Purkinje cell (primary cell): ENCODE measurements around the gene SEPHS2. TPM values are rescaled to one million over a fixed set of nuclear protein-coding genes. Genes with fewer than 3 reads are reported as not detected.

ENCODE experiments used
- polyA plus RNA-seq: library from polyadenylated mRNA; unstranded; fragments of >200 nt; fragmentation: Nextera tagmentation; gene quantifications from 2 replicates; pipeline ENCODE4 v1.2.1, GENCODE V29; 2014

Gene SEPHS2, protein sequence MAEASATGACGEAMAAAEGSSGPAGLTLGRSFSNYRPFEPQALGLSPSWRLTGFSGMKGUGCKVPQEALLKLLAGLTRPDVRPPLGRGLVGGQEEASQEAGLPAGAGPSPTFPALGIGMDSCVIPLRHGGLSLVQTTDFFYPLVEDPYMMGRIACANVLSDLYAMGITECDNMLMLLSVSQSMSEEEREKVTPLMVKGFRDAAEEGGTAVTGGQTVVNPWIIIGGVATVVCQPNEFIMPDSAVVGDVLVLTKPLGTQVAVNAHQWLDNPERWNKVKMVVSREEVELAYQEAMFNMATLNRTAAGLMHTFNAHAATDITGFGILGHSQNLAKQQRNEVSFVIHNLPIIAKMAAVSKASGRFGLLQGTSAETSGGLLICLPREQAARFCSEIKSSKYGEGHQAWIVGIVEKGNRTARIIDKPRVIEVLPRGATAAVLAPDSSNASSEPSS
- polyA plus RNA-seq, result 24.3 and 24.4 TPM in 2 replicates

DNA sequence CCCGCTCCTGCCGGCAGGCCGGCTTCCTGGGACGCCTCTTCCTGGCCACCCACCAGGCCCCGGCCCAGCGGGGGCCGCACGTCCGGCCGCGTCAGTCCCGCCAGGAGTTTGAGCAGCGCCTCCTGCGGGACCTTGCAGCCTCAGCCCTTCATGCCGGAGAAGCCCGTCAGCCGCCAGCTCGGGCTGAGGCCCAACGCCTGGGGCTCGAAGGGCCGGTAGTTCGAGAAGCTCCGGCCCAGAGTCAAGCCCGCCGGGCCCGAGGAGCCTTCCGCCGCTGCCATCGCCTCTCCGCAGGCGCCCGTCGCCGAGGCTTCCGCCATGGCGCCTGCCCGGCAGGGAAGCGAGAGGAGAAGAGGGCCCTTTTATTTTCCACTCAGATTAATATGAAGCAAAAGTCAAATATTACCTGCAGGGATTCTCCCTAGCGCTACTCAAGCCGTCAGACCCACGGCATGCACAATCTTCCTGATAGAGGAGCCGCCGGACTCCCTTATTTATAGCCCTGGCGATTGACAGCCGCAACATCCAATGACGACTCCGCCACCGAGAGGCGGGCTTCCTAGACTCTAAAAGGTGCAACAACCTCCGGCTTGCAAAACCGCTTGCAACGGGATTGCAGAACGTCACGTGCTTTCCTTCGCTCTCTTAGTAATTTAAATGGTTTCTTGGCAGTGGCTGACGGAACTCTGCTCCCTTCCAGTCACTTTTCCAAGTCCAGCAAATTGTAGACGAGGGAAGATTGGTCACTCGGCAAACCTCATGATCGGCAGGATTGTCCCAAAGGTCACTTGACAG is at the start of gene SEPHS2:
TSS of gene SEPHS2 (minus strand) at position 467 of the 795 bp plus-strand sequence. CDS start at position 320, 147 bp downstream.

DNA sequence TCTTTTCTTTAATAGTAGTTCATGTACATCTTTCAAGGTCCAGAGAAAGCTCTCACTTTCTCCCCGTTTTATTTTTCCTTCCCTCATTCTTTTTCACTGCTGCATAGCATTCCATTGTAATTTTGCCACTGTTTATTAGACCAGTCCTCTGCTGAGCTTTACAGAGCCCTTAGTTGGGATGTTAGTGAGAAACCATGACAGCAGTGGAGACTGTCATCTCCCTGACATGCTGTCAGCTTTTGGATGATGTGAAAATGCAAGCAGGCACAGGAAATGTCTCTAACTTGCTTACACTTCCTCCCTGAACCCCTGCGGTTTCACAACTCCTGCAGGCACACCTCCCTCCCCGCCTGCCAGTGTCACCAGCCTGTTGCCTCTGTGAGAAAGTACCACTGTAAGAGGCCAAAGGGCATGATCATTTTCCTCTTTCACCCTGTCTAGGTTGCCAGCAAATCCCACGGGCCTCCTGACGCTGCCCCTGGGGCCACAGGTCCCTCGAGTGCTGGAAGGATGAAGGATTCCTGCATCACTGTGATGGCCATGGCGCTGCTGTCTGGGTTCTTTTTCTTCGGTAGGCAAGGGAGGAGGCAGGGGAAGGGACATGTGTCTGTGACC is 26.8 kb upstream of the SEPHS2 start, which contains the start of gene ITGAL:
TSS of gene ITGAL (plus strand) at position 415 of the 615 bp plus-strand sequence. CDS start at position 511, 96 bp downstream.

DNA sequence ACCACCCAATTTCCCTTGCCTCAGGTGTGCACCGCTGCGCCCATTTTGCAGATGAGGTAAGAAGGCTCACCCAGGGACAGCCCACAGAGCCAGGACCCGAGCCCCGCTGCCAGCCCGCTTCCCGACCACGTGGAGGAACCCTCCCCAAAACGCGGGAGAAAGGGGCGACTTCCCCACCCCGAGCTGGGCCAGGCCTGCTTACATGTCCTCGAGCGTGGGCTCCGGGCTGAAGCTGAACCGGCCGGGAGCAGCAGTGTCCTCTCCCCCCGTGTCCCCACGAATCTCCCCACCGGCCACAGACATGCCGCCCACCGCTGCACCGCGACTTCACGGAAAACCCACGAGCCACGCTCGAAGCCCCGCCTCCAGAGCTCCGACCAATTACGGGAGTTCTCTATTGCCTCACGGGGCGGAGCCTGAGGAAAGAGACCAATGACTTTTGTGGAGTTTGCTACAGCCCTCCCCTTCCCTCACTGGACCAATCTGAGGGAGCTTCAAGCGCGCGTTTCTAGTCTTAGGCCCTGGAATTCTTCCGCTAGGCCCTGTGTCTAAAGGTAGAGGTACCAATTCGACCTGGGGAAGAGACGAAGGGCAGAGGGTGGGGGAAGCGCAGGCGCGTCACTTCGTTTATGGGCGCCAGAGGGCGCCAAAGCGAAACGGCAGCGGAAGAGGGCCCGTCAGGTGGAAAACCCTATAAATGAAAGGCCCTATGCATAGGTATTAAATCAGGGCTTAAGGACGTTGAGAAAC is 15.8 kb downstream of the SEPHS2 start, which contains the start of gene DCTPP1:
TSS of gene DCTPP1 (minus strand) at position 353 of the 750 bp plus-strand sequence. CDS start at position 303, 50 bp downstream.

DNA sequence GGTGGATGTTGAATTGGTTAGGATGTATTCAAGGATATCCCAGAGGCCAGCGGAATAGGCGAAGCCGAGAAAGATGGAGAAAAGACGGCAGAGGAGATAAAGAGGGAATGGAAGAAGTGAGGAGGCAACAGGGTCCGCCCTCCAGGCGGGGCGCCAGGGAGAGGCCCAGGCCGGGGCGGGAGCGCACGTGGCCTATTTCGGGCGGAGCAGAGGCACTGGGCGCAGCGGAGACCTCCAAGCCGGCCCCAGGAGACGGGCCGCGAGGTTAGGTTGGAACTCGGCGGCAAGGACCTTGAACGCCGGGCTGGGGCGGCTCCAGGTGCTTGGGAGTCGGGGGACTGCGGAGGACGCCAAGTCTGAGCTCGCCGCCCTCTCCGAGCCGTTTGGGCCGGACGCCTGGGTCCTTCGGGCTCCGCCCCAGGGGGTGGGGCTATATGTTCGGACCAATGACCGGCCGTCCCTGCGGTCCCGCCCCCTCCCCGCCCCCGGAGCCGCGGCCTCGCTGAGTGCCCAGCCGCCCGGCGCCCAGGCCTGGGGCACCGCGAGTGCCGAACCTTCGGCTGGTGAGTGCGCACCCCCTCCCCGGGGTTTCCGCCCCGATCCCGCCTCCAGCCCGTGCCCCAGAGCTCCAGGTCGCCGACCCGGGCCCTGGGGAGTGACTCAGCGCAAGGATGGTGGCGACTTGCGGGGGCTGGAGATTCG is 38.4 kb downstream of the SEPHS2 start, which contains the start of gene ZNF771:
TSS of gene ZNF771 (plus strand) at position 505 of the 702 bp plus-strand sequence. CDS start 448 bp downstream, outside the sequence.

DNA sequence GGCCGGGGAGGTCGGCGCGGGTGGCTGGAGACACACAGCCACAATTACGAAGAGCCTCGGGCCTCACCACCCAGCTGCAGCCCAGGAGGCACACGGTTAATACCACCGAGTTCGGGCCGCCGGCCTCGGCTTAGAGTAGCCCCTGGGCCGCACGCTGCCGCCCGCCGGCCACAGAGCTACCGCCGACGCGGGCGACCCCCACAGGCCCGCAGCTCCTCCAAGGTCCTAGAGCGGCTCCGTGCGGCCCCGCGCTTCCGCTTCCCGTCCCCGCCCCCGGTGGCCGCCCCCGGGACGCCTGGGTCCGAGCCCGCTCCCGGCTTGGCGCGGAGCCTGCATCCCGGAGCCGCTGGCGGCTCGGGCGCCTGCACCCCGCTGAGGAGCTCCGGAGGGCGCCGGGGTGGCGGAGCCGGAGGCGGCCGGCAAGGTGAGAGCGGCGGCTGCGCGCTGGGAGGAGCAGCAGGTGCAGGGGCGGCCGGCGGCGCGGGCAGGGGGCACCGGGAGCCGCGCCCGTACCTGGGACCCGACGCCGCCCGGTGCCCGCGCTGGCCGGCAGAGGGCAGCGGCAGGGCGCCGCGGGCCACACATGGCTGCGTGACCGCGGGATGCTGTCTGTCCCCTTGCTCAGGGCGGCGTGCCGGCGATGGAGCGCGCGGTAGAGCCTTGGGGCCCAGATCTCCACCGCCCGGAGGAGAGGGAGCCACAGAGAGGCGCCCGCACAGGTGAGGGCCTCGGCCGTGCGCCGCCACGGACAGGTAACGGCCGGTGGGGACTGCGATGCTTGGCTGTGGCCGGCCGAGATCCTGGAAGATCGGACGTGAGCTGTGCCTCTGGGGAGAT is 50.3 kb downstream of the SEPHS2 start, which contains the start of gene ZNF48:
TSS of gene ZNF48 (plus strand) at position 266 of the 837 bp plus-strand sequence. CDS start at position 641, 375 bp downstream.

Other genes with a start within 250 kb of the SEPHS2 start
- 19.6 and 21.3 TPM in 2 replicates for gene SULT1A3, start 246.6 kb downstream of the SEPHS2 start, polyA plus RNA-seq
- gene NPIPB13, start 197.4 kb downstream of the SEPHS2 start, polyA plus RNA-seq, result 0.17 and 0.21 TPM in 2 replicates
- gene CD2BP2, start 90.6 kb downstream of the SEPHS2 start, polyA plus RNA-seq, result 8.0 and 11.0 TPM in 2 replicates
- 4.2 and 5.3 TPM in 2 replicates for gene TBC1D10B, start 75.4 kb downstream of the SEPHS2 start, polyA plus RNA-seq
- not detected in 2 replicates for gene MYL11, start 71.1 kb downstream of the SEPHS2 start, polyA plus RNA-seq
- gene SEPTIN1, start 63.3 kb downstream of the SEPHS2 start, polyA plus RNA-seq, result not detected in 2 replicates
- gene ZNF48, start 50.5 kb downstream of the SEPHS2 start, polyA plus RNA-seq, result 1.3 and 1.6 TPM in 2 replicates
- 3.1 and 3.9 TPM in 2 replicates for gene ZNF771, start 38.3 kb downstream of the SEPHS2 start, polyA plus RNA-seq
- 14.3 and 19.1 TPM in 2 replicates for gene DCTPP1, start 15.8 kb downstream of the SEPHS2 start, polyA plus RNA-seq
- gene ITGAL, start 26.9 kb upstream of the SEPHS2 start, polyA plus RNA-seq, result not detected in 2 replicates
- 0.38 TPM in 1 of 2 replicates, not detected in the other for gene ZNF768, start 80.7 kb upstream of the SEPHS2 start, polyA plus RNA-seq
- gene ZNF747, start 89.0 kb upstream of the SEPHS2 start, polyA plus RNA-seq, result 0.42 and 1.1 TPM in 2 replicates
- 0.20 and 0.67 TPM in 2 replicates for gene ZNF764, start 112.5 kb upstream of the SEPHS2 start, polyA plus RNA-seq
- 1.0 and 1.2 TPM in 2 replicates for gene ZNF688, start 125.8 kb upstream of the SEPHS2 start, polyA plus RNA-seq
- gene ZNF785, start 139.8 kb upstream of the SEPHS2 start, polyA plus RNA-seq, result 0.36 and 1.1 TPM in 2 replicates
- gene ZNF689, start 164.5 kb upstream of the SEPHS2 start, polyA plus RNA-seq, result 0.94 and 1.2 TPM in 2 replicates
- gene PRR14, start 205.1 kb upstream of the SEPHS2 start, polyA plus RNA-seq, result 1.2 and 12.7 TPM in 2 replicates
- gene FBRS, start 212.6 kb upstream of the SEPHS2 start, polyA plus RNA-seq, result 0.20 and 0.52 TPM in 2 replicates